ENCODE results near the gene POPDC2.

POPDC2 gene

GRCh38 chr3:119626196-119626595 lies 34.2 kb downstream of the POPDC2 start:
- no peak for DNase-seq
- in situ Hi-C loops (cut with MboI; ENCODE audit: low pct_unique_long_range_greater_than_20kb, low sequenced_read_pairs): no loop called here

GRCh38 chr3:119625451-119626153 lies 34.8 kb downstream of the POPDC2 start:
- no peak for DNase-seq
- in situ Hi-C loops (cut with MboI; ENCODE audit: low pct_unique_long_range_greater_than_20kb, low sequenced_read_pairs): no loop called here

GRCh38 chr3:119624002-119624720 lies 36.2 kb downstream of the POPDC2 start:
- no peak for DNase-seq
- in situ Hi-C loops (cut with MboI; ENCODE audit: low pct_unique_long_range_greater_than_20kb, low sequenced_read_pairs): no loop called here

GRCh38 chr3:119620899-119621298 lies 39.5 kb downstream of the POPDC2 start:
- in situ Hi-C loops (cut with MboI; ENCODE audit: low pct_unique_long_range_greater_than_20kb, low sequenced_read_pairs): no loop called here
- DNase-seq: no peak

GRCh38 chr3:119619094-119619493 lies 41.3 kb downstream of the POPDC2 start:
- in situ Hi-C loops (cut with MboI; ENCODE audit: low pct_unique_long_range_greater_than_20kb, low sequenced_read_pairs): no loop called here
- no peak for DNase-seq

- in situ Hi-C loops (cut with MboI; ENCODE audit: low pct_unique_long_range_greater_than_20kb, low sequenced_read_pairs): no loop called here
- DNase-seq: no peak
Observed at GRCh38 chr3:119616056-119616455, 44.3 kb downstream of the POPDC2 start.

- in situ Hi-C loops (cut with MboI; ENCODE audit: low pct_unique_long_range_greater_than_20kb, low sequenced_read_pairs): no loop called here
- DNase-seq: no peak
Observed at GRCh38 chr3:119613872-119614271, 46.5 kb downstream of the POPDC2 start.

- in situ Hi-C loops (cut with MboI; ENCODE audit: low pct_unique_long_range_greater_than_20kb, low sequenced_read_pairs): no loop called here
Observed at GRCh38 chr3:119613201-119613600, 47.2 kb downstream of the POPDC2 start.

GRCh38 chr3:119611664-119612063 lies 48.7 kb downstream of the POPDC2 start:
- no peak for DNase-seq
- in situ Hi-C loops (cut with MboI; ENCODE audit: low pct_unique_long_range_greater_than_20kb, low sequenced_read_pairs): no loop called here

More at GRCh38 chr3:119613201-119613600, 47.2 kb downstream of the POPDC2 start:
- DNase-seq: no peak

GRCh38 chr3:119609301-119609700 lies 51.1 kb downstream of the POPDC2 start:
- in situ Hi-C loops (cut with MboI; ENCODE audit: low pct_unique_long_range_greater_than_20kb, low sequenced_read_pairs): no loop called here
- DNase-seq: no peak

- DNase-seq: no peak
- in situ Hi-C loops (cut with MboI; ENCODE audit: low pct_unique_long_range_greater_than_20kb, low sequenced_read_pairs): no loop called here
Observed at GRCh38 chr3:119608405-119609000, 51.9 kb downstream of the POPDC2 start.

GRCh38 chr3:119604878-119605277 lies 55.5 kb downstream of the POPDC2 start:
- in situ Hi-C loops (cut with MboI; ENCODE audit: low pct_unique_long_range_greater_than_20kb, low sequenced_read_pairs): no loop called here
- no peak for DNase-seq

- DNase-seq: no peak
- in situ Hi-C loops (cut with MboI; ENCODE audit: low pct_unique_long_range_greater_than_20kb, low sequenced_read_pairs): no loop called here
Observed at GRCh38 chr3:119602676-119603075, 57.7 kb downstream of the POPDC2 start.

- no peak for DNase-seq
- in situ Hi-C loops (cut with MboI; ENCODE audit: low pct_unique_long_range_greater_than_20kb, low sequenced_read_pairs): no loop called here
Observed at GRCh38 chr3:119601154-119601553, 59.2 kb downstream of the POPDC2 start.

GRCh38 chr3:119600732-119601131 lies 59.7 kb downstream of the POPDC2 start:
- in situ Hi-C loops (cut with MboI; ENCODE audit: low pct_unique_long_range_greater_than_20kb, low sequenced_read_pairs): no loop called here
- peak; percentile 54 for DNase-seq

GRCh38 chr3:119599558-119600174 lies 60.7 kb downstream of the POPDC2 start:
- DNase-seq: no peak
- in situ Hi-C loops (cut with MboI; ENCODE audit: low pct_unique_long_range_greater_than_20kb, low sequenced_read_pairs): no loop called here

- in situ Hi-C loops (cut with MboI; ENCODE audit: low pct_unique_long_range_greater_than_20kb, low sequenced_read_pairs): no loop called here
- no peak for DNase-seq
Observed at GRCh38 chr3:119598410-119599098, 61.8 kb downstream of the POPDC2 start.

GRCh38 chr3:119597548-119598288 lies 62.7 kb downstream of the POPDC2 start, which contains the start of gene PLA1A:
PLA1A (plus strand) TSS chr3:119597885; CDS start chr3:119597914, 29 bp downstream.
- in situ Hi-C loops (cut with MboI; ENCODE audit: low pct_unique_long_range_greater_than_20kb, low sequenced_read_pairs): no loop called here
- no peak for DNase-seq

GRCh38 chr3:119596398-119596797 lies 64.0 kb downstream of the POPDC2 start:
- DNase-seq: no peak
- in situ Hi-C loops (cut with MboI; ENCODE audit: low pct_unique_long_range_greater_than_20kb, low sequenced_read_pairs): no loop called here

Data from KBM-7 (cell line).